Measurements from ENCODE around the gene PPP1R10.
"Not testable (repeated sequence)": the region's sequence is repeated elsewhere in the genome, so short reads cannot be mapped to it uniquely, and the experiment has no call there.

PPP1R10 gene

GRCh38 chr6:30616811-30617564, at the start of gene PPP1R10:
Gene PPP1R10 (minus strand): TSS chr6:30617243. CDS start chr6:30609944, 7,299 bp downstream.
- DNase-seq (ENCODE audit: low read depth), result peak; percentile 100

- not testable (repeated sequence) for DNase-seq (ENCODE audit: low read depth)
These were observed 49.3 kb upstream of the PPP1R10 start for GRCh38 chr6:30666300-30666699.

- no peak for DNase-seq (ENCODE audit: low read depth)
These were observed 48.1 kb upstream of the PPP1R10 start for GRCh38 chr6:30664994-30665767.

GRCh38 chr6:30657922-30658321, 40.9 kb upstream of the PPP1R10 start:
- DNase-seq (ENCODE audit: low read depth), result not testable (repeated sequence)

GRCh38 chr6:30657454-30657853, 40.4 kb upstream of the PPP1R10 start:
- DNase-seq (ENCODE audit: low read depth), result no peak

GRCh38 chr6:30656513-30656912, 39.5 kb upstream of the PPP1R10 start:
- DNase-seq (ENCODE audit: low read depth), result no peak

GRCh38 chr6:30655743-30656094, 38.7 kb upstream of the PPP1R10 start:
- no peak for DNase-seq (ENCODE audit: low read depth)

GRCh38 chr6:30654798-30655742, 38.0 kb upstream of the PPP1R10 start:
- DNase-seq (ENCODE audit: low read depth), result no peak

GRCh38 chr6:30651143-30651542, 34.1 kb upstream of the PPP1R10 start:
- DNase-seq (ENCODE audit: low read depth), result no peak

GRCh38 chr6:30647242-30648116, 30.4 kb upstream of the PPP1R10 start:
- DNase-seq (ENCODE audit: low read depth), result peak; percentile 16

- peak; percentile 92 for DNase-seq (ENCODE audit: low read depth)
These were observed 29.6 kb upstream of the PPP1R10 start, which contains the start of gene C6orf136 for GRCh38 chr6:30646450-30647241. Gene C6orf136 (plus strand): TSS chr6:30647133. CDS start chr6:30647232, 99 bp downstream.

- DNase-seq (ENCODE audit: low read depth), result no peak
These were observed 28.9 kb upstream of the PPP1R10 start for GRCh38 chr6:30645989-30646388.

- DNase-seq (ENCODE audit: low read depth), result no peak
These were observed 27.7 kb upstream of the PPP1R10 start for GRCh38 chr6:30644769-30645168.

GRCh38 chr6:30643656-30644055, 26.6 kb upstream of the PPP1R10 start:
- DNase-seq (ENCODE audit: low read depth), result no peak

- DNase-seq (ENCODE audit: low read depth), result no peak
These were observed 24.0 kb upstream of the PPP1R10 start for GRCh38 chr6:30641048-30641447.

- DNase-seq (ENCODE audit: low read depth), result no peak
These were observed 23.4 kb upstream of the PPP1R10 start for GRCh38 chr6:30640481-30640880.

- no peak for DNase-seq (ENCODE audit: low read depth)
These were observed 18.8 kb upstream of the PPP1R10 start for GRCh38 chr6:30635834-30636233.

GRCh38 chr6:30626484-30627366, 9.7 kb upstream of the PPP1R10 start, which contains the start of gene ATAT1:
Gene ATAT1 (plus strand): TSS chr6:30626874.
- peak; percentile 52 for DNase-seq (ENCODE audit: low read depth)

GRCh38 chr6:30625511-30625910, 8.5 kb upstream of the PPP1R10 start:
- no peak for DNase-seq (ENCODE audit: low read depth)
